Naive B cell (primary cell): Measurements from ENCODE around the gene FARS2. TPM values are rescaled to one million over a fixed set of nuclear protein-coding genes. Genes with fewer than 3 reads are reported as not detected.

Source experiments
- ATAC-seq, 2 donors: fragments of 150-1000 bp; cut with Tn5 transposase; 2 replicates each; pipeline ENCODE4 v1.10.0; 2021; ENCODE audit warnings: low read depth in 2 of 2, mild to moderate bottlenecking in 2 of 2, moderate library complexity in 2 of 2
- DNase-seq: peaks from one replicate; pipeline ENCODE4 v3.0.0; 2022
- H3K27ac Mint-ChIP-seq, 6 donors: one replicate each; pipeline ENCODE4 v1.8.0; 2020 to 2022; ENCODE audit warnings: mild to moderate bottlenecking in 6 of 6, mixed read lengths in 6 of 6, moderate library complexity in 5 of 6, inconsistent platforms in 2 of 6
- H3K27me3 Mint-ChIP-seq, 3 donors: one replicate each; pipeline ENCODE4 v1.8.0; 2021 to 2022; ENCODE audit warnings: mixed read lengths in 3 of 3, mild to moderate bottlenecking in 1 of 3
- H3K36me3 Mint-ChIP-seq, 2 donors: one replicate each; pipeline ENCODE4 v1.8.0; 2020 to 2022; ENCODE audit warnings: mixed read lengths in 2 of 2, inconsistent platforms in 1 of 2, mild to moderate bottlenecking in 1 of 2
- H3K4me1 Mint-ChIP-seq, 3 donors: one replicate each; pipeline ENCODE4 v1.8.0; 2020 to 2022; ENCODE audit warnings: mixed read lengths in 3 of 3, inconsistent platforms in 1 of 3, mild to moderate bottlenecking in 1 of 3, moderate library complexity in 1 of 3
- H3K4me3 Mint-ChIP-seq, 8 donors: one replicate each; pipeline ENCODE4 v1.8.0; 2020 to 2022; ENCODE audit warnings: mild to moderate bottlenecking in 8 of 8, mixed read lengths in 8 of 8, moderate library complexity in 8 of 8, inconsistent platforms in 2 of 8
- H3K9me3 Mint-ChIP-seq, 7 donors: one replicate each; pipeline ENCODE4 v1.8.0; 2020 to 2022; ENCODE audit warnings: mixed read lengths in 7 of 7, mild to moderate bottlenecking in 5 of 7, inconsistent platforms in 2 of 7, moderate library complexity in 1 of 7
- polyA plus RNA-seq, 6 donors: library from polyadenylated mRNA; unstranded; fragments of 300-500 nt; fragmentation: Illumina TruSeq; gene quantifications; one replicate each; pipeline ENCODE4 v1.2.3, GENCODE V29; 2021; ENCODE audit warnings: low read depth in 6 of 6

FARS2 gene
- polyA plus RNA-seq, 6 donors from 2014 or later: 25.7 to 35.9 (median 27.6) TPM

GRCh38 chr6:5707281-5708045 is 446.1 kb downstream of the FARS2 start:
- Mint-ChIP-seq H3K9me3 (peaks cover 0 to 4% (median 0%) of the 10 kb centered on the region in 7 donors), H3K27me3 (no peaks in the 10 kb centered on the region), H3K36me3 (peaks cover 9 to 18% of the 10 kb centered on the region in 2 donors), H3K4me3 (no peak overlapping the region), H3K27ac (peak overlapping the region in 3 of 6 donors; percentile 75 to 86 (median 81)), H3K4me1 (peaks cover 14 to 25% (median 18%) of the 10 kb centered on the region in 3 donors)
- DNase-seq (no peak), ATAC-seq (no peak)

GRCh38 chr6:5710516-5710915 is 449.2 kb downstream of the FARS2 start:
- Mint-ChIP-seq H3K4me1 (peaks cover 18 to 31% (median 18%) of the 10 kb centered on the region in 3 donors), H3K36me3 (peaks cover 5 to 6% of the 10 kb centered on the region in 2 donors), H3K27ac (peak overlapping the region in 3 of 6 donors; percentile 35 to 83 (median 78)), H3K9me3 (peaks cover 0 to 4% (median 0%) of the 10 kb centered on the region in 7 donors), H3K4me3 (no peak overlapping the region), H3K27me3 (no peaks in the 10 kb centered on the region)
- DNase-seq (no peak), ATAC-seq (no peak)

- Mint-ChIP-seq H3K9me3 (peaks cover 0 to 2% (median 0%) of the 10 kb centered on the region in 7 donors), H3K4me1 (peaks cover 14 to 27% (median 14%) of the 10 kb centered on the region in 3 donors), H3K4me3 (no peak overlapping the region), H3K36me3 (peaks cover under 1 to 2% of the 10 kb centered on the region in 2 donors), H3K27me3 (no peaks in the 10 kb centered on the region), H3K27ac (peak overlapping the region in 1 of 6 donors; percentile 35)
- ATAC-seq (no peak), DNase-seq (no peak)
Observed at GRCh38 chr6:5710936-5711335, 449.6 kb downstream of the FARS2 start.

- H3K27me3 Mint-ChIP-seq: no peaks in the 10 kb centered on the region
- peak overlapping the region in 4 of 6 donors; percentile 34 to 75 (median 66) for H3K27ac Mint-ChIP-seq
Observed at GRCh38 chr6:5712349-5713215, 451.3 kb downstream of the FARS2 start.

GRCh38 chr6:5713519-5713918 is 452.2 kb downstream of the FARS2 start:
- Mint-ChIP-seq H3K4me1 (peaks cover 24 to 34% (median 26%) of the 10 kb centered on the region in 3 donors), H3K4me3 (no peak overlapping the region), H3K27me3 (no peaks in the 10 kb centered on the region), H3K27ac (no peak overlapping the region), H3K9me3 (peaks cover 0 to 11% (median 5%) of the 10 kb centered on the region in 7 donors), H3K36me3 (peaks cover 7 to 12% of the 10 kb centered on the region in 2 donors)
- DNase-seq: no peak
- no peak for ATAC-seq

More at GRCh38 chr6:5712349-5713215, 451.3 kb downstream of the FARS2 start:
- peaks cover 18 to 29% (median 20%) of the 10 kb centered on the region in 3 donors for H3K4me1 Mint-ChIP-seq
- peaks cover 7 to 12% of the 10 kb centered on the region in 2 donors for H3K36me3 Mint-ChIP-seq
- DNase-seq: no peak
- H3K4me3 Mint-ChIP-seq: peak overlapping the region in 4 of 8 donors; percentile 14 to 61 (median 48)
- peaks cover 0 to 11% (median 5%) of the 10 kb centered on the region in 7 donors for H3K9me3 Mint-ChIP-seq
- ATAC-seq: peak; percentile 48 to 53

GRCh38 chr6:5718231-5718947 is 457.1 kb downstream of the FARS2 start:
- H3K27me3 Mint-ChIP-seq: no peaks in the 10 kb centered on the region
- peak overlapping the region in 4 of 6 donors; percentile 36 to 48 (median 38) for H3K27ac Mint-ChIP-seq
- H3K36me3 Mint-ChIP-seq: peaks cover 7 to 12% of the 10 kb centered on the region in 2 donors
- peaks cover 31 to 41% (median 37%) of the 10 kb centered on the region in 3 donors for H3K4me1 Mint-ChIP-seq
- DNase-seq: peak; percentile 46
- H3K4me3 Mint-ChIP-seq: peak overlapping the region in 5 of 8 donors; percentile 21 to 66 (median 30)
- peaks cover 0 to 11% (median 5%) of the 10 kb centered on the region in 7 donors for H3K9me3 Mint-ChIP-seq
- peak; percentile 90 to 96 for ATAC-seq

GRCh38 chr6:5723841-5724691 is 462.8 kb downstream of the FARS2 start:
- ATAC-seq: peak; percentile 93 to 96
- Mint-ChIP-seq H3K4me1 (peaks cover 61 to 76% (median 74%) of the 10 kb centered on the region in 3 donors), H3K27ac (peak overlapping the region; percentile 99 to 100 (median 100)), H3K4me3 (peak overlapping the region; percentile 89 to 99 (median 98)), H3K9me3 (peaks cover 0 to 3% (median 0%) of the 10 kb centered on the region in 7 donors), H3K27me3 (no peaks in the 10 kb centered on the region), H3K36me3 (no peaks in the 10 kb centered on the region)
- peak; percentile 87 for DNase-seq

- DNase-seq (no peak), ATAC-seq (no peak)
- Mint-ChIP-seq H3K36me3 (no peaks in the 10 kb centered on the region), H3K4me3 (peak overlapping the region; percentile 89 to 99 (median 98)), H3K27me3 (no peaks in the 10 kb centered on the region), H3K27ac (peak overlapping the region; percentile 99 to 100 (median 100)), H3K9me3 (peaks cover 0 to 3% (median 0%) of the 10 kb centered on the region in 7 donors), H3K4me1 (peaks cover 63 to 81% (median 77%) of the 10 kb centered on the region in 3 donors)
Observed at GRCh38 chr6:5724911-5725310, 463.6 kb downstream of the FARS2 start.

GRCh38 chr6:5726976-5727718 is 465.8 kb downstream of the FARS2 start:
- Mint-ChIP-seq H3K27me3 (no peaks in the 10 kb centered on the region), H3K36me3 (peaks cover 0 to 1% of the 10 kb centered on the region in 2 donors), H3K27ac (peak overlapping the region; percentile 22 to 97 (median 74)), H3K4me1 (peaks cover 65 to 85% (median 83%) of the 10 kb centered on the region in 3 donors), H3K9me3 (peaks cover 0 to 3% (median 0%) of the 10 kb centered on the region in 7 donors), H3K4me3 (peak overlapping the region; percentile 16 to 95 (median 74))
- ATAC-seq (peak; percentile 10 to 27), DNase-seq (peak; percentile 32)

- H3K36me3 Mint-ChIP-seq: peaks cover 0 to 10% of the 10 kb centered on the region in 2 donors
- H3K4me3 Mint-ChIP-seq: peak overlapping the region in 5 of 8 donors; percentile 11 to 95 (median 45)
- ATAC-seq (no peak), DNase-seq (no peak)
- H3K9me3 Mint-ChIP-seq: peaks cover 0 to 3% (median 0%) of the 10 kb centered on the region in 7 donors
- peaks cover 51 to 71% (median 69%) of the 10 kb centered on the region in 3 donors for H3K4me1 Mint-ChIP-seq
- peak overlapping the region in 3 of 6 donors; percentile 22 to 53 (median 43) for H3K27ac Mint-ChIP-seq
- H3K27me3 Mint-ChIP-seq: no peaks in the 10 kb centered on the region
Observed at GRCh38 chr6:5728351-5729079, 467.2 kb downstream of the FARS2 start.

- H3K27me3 Mint-ChIP-seq: no peaks in the 10 kb centered on the region
- peaks cover 48 to 66% (median 64%) of the 10 kb centered on the region in 3 donors for H3K4me1 Mint-ChIP-seq
- ATAC-seq (no peak), DNase-seq (no peak)
- H3K36me3 Mint-ChIP-seq: peaks cover 0 to 10% of the 10 kb centered on the region in 2 donors
- peaks cover 0 to 3% (median 0%) of the 10 kb centered on the region in 7 donors for H3K9me3 Mint-ChIP-seq
- peak overlapping the region in 5 of 8 donors; percentile 21 to 66 (median 29) for H3K4me3 Mint-ChIP-seq
- H3K27ac Mint-ChIP-seq: peak overlapping the region in 1 of 6 donors; percentile 27
Observed at GRCh38 chr6:5729080-5729434, 467.7 kb downstream of the FARS2 start.
